ENCODE results near the gene ST3GAL4.
"Not testable (repeated sequence)": the region's sequence is repeated elsewhere in the genome, so short reads cannot be mapped to it uniquely, and the experiment has no call there.

ST3GAL4 gene

GRCh38 chr11:126347751-126348668 lies 7.5 kb upstream of the ST3GAL4 start:
- DNase-seq, result no peak

GRCh38 chr11:126348806-126349582 lies 6.5 kb upstream of the ST3GAL4 start:
- DNase-seq, result peak; percentile 26

- DNase-seq, result no peak
Observed at GRCh38 chr11:126350836-126351235, 4.7 kb upstream of the ST3GAL4 start.

- DNase-seq, result no peak
Observed at GRCh38 chr11:126352163-126352562, 3.3 kb upstream of the ST3GAL4 start.

- DNase-seq, result peak; percentile 82
Observed at GRCh38 chr11:126352934-126353801, 2.3 kb upstream of the ST3GAL4 start.

GRCh38 chr11:126354631-126355323 lies 709 bp upstream of the ST3GAL4 start:
- DNase-seq, result peak; percentile 23

- DNase-seq, result peak; percentile 25
Observed at GRCh38 chr11:126355926-126356897, 726 bp downstream of the ST3GAL4 start.

GRCh38 chr11:126357055-126357962 lies 1.8 kb downstream of the ST3GAL4 start:
- no peak for DNase-seq

- DNase-seq, result no peak
Observed at GRCh38 chr11:126357969-126358762, 2.7 kb downstream of the ST3GAL4 start.

- no peak for DNase-seq
Observed at GRCh38 chr11:126358763-126359160, 3.3 kb downstream of the ST3GAL4 start.

- DNase-seq, result no peak
Observed at GRCh38 chr11:126359431-126360048, 4.1 kb downstream of the ST3GAL4 start.

GRCh38 chr11:126360049-126360446 lies 4.6 kb downstream of the ST3GAL4 start:
- DNase-seq, result no peak

- DNase-seq, result no peak
Observed at GRCh38 chr11:126361400-126361799, 5.9 kb downstream of the ST3GAL4 start.

- DNase-seq, result no peak
Observed at GRCh38 chr11:126362879-126363655, 7.6 kb downstream of the ST3GAL4 start.

- no peak for DNase-seq
Observed at GRCh38 chr11:126363706-126364248, 8.3 kb downstream of the ST3GAL4 start.

- DNase-seq, result not testable (repeated sequence)
Observed at GRCh38 chr11:126364735-126365134, 9.2 kb downstream of the ST3GAL4 start.

GRCh38 chr11:126365508-126365907 lies 10.0 kb downstream of the ST3GAL4 start:
- not testable (repeated sequence) for DNase-seq

Measured in activated CD4-positive, alpha-beta T cell treated with anti-CD3 and anti-CD28 coated beads, Interleukin-10, Interleukin-2, amounts not matched to agents 100 ng/mL and 50 ng/mL, durations not matched to agents 16 hours and 8 hours (primary cell).